ENCODE results near the gene EFCAB8.

- TF ChIP-seq, protein P1, sequence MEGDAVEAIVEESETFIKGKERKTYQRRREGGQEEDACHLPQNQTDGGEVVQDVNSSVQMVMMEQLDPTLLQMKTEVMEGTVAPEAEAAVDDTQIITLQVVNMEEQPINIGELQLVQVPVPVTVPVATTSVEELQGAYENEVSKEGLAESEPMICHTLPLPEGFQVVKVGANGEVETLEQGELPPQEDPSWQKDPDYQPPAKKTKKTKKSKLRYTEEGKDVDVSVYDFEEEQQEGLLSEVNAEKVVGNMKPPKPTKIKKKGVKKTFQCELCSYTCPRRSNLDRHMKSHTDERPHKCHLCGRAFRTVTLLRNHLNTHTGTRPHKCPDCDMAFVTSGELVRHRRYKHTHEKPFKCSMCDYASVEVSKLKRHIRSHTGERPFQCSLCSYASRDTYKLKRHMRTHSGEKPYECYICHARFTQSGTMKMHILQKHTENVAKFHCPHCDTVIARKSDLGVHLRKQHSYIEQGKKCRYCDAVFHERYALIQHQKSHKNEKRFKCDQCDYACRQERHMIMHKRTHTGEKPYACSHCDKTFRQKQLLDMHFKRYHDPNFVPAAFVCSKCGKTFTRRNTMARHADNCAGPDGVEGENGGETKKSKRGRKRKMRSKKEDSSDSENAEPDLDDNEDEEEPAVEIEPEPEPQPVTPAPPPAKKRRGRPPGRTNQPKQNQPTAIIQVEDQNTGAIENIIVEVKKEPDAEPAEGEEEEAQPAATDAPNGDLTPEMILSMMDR (conservative IDR thresholded peaks at IDR 0.05), result no peak
- TF ChIP-seq EZH2 (IDR thresholded peaks at IDR 0.05; ENCODE audit: low read depth), result no peak
These were observed 9.9 kb upstream of the EFCAB8 start for GRCh38 chr20:32848846-32849245.
